ENCODE measurements around the gene SUFU.

Gene SUFU

GRCh38 chr10:102504976-102505300 is 1.2 kb downstream of the SUFU start:
- DNase-seq (ENCODE audit: insufficient read length) (no peak), FAIRE-seq (no peak)
- TF ChIP-seq POLR2AphosphoS5 (IDR thresholded peaks at IDR 0.05; ENCODE audit: low read depth, low read length) (no peak), TAF1 (IDR thresholded peaks at IDR 0.05; ENCODE audit: borderline replicate concordance, low read depth, low read length) (no peak), POLR2A (IDR thresholded peaks at IDR 0.05; ENCODE audit: low read depth, low read length) (no peak)

- TF ChIP-seq POLR2A (IDR thresholded peaks at IDR 0.05; ENCODE audit: low read depth, low read length), result no peak
- TF ChIP-seq POLR2AphosphoS5 (IDR thresholded peaks at IDR 0.05; ENCODE audit: low read depth, low read length), result no peak
- TF ChIP-seq TAF1 (IDR thresholded peaks at IDR 0.05; ENCODE audit: borderline replicate concordance, low read depth, low read length), result no peak
- no peak for DNase-seq (ENCODE audit: insufficient read length)
- FAIRE-seq, result no peak
These were observed 1.8 kb downstream of the SUFU start for GRCh38 chr10:102505462-102506115.

GRCh38 chr10:102507521-102507920 is 3.7 kb downstream of the SUFU start:
- TF ChIP-seq TAF1 (IDR thresholded peaks at IDR 0.05; ENCODE audit: borderline replicate concordance, low read depth, low read length), result no peak
- no peak for FAIRE-seq

GRCh38 chr10:102508506-102508905 is 4.7 kb downstream of the SUFU start:
- no peak for TF ChIP-seq POLR2AphosphoS5 (IDR thresholded peaks at IDR 0.05; ENCODE audit: low read depth, low read length)
- no peak for TF ChIP-seq TAF1 (IDR thresholded peaks at IDR 0.05; ENCODE audit: borderline replicate concordance, low read depth, low read length)
- no peak for TF ChIP-seq POLR2A (IDR thresholded peaks at IDR 0.05; ENCODE audit: low read depth, low read length)
- FAIRE-seq (no peak), DNase-seq (ENCODE audit: insufficient read length) (no peak)

More at GRCh38 chr10:102507521-102507920, 3.7 kb downstream of the SUFU start:
- DNase-seq (ENCODE audit: insufficient read length), result no peak

GRCh38 chr10:102509387-102509786 is 5.6 kb downstream of the SUFU start:
- no peak for FAIRE-seq
- no peak for DNase-seq (ENCODE audit: insufficient read length)
- TF ChIP-seq POLR2AphosphoS5 (IDR thresholded peaks at IDR 0.05; ENCODE audit: low read depth, low read length) (no peak), POLR2A (IDR thresholded peaks at IDR 0.05; ENCODE audit: low read depth, low read length) (no peak), TAF1 (IDR thresholded peaks at IDR 0.05; ENCODE audit: borderline replicate concordance, low read depth, low read length) (no peak)

GRCh38 chr10:102511583-102512274 is 8.0 kb downstream of the SUFU start:
- peak; percentile 88 for FAIRE-seq

GRCh38 chr10:102514487-102515311 is 10.9 kb downstream of the SUFU start:
- DNase-seq (ENCODE audit: insufficient read length), result no peak
- FAIRE-seq, result no peak
- no peak for TF ChIP-seq TAF1 (IDR thresholded peaks at IDR 0.05; ENCODE audit: borderline replicate concordance, low read depth, low read length)

More at GRCh38 chr10:102511583-102512274, 8.0 kb downstream of the SUFU start:
- TF ChIP-seq POLR2A (IDR thresholded peaks at IDR 0.05; ENCODE audit: low read depth, low read length) (no peak), TAF1 (IDR thresholded peaks at IDR 0.05; ENCODE audit: borderline replicate concordance, low read depth, low read length) (no peak), POLR2AphosphoS5 (IDR thresholded peaks at IDR 0.05; ENCODE audit: low read depth, low read length) (no peak)
- peak; percentile 37 for DNase-seq (ENCODE audit: insufficient read length)

GRCh38 chr10:102515724-102516123 is 12.0 kb downstream of the SUFU start:
- FAIRE-seq (no peak), DNase-seq (ENCODE audit: insufficient read length) (no peak)
- no peak for TF ChIP-seq POLR2AphosphoS5 (IDR thresholded peaks at IDR 0.05; ENCODE audit: low read depth, low read length)
- TF ChIP-seq POLR2A (IDR thresholded peaks at IDR 0.05; ENCODE audit: low read depth, low read length), result no peak
- no peak for TF ChIP-seq TAF1 (IDR thresholded peaks at IDR 0.05; ENCODE audit: borderline replicate concordance, low read depth, low read length)

- FAIRE-seq (no peak), DNase-seq (ENCODE audit: insufficient read length) (no peak)
- TF ChIP-seq TAF1 (IDR thresholded peaks at IDR 0.05; ENCODE audit: borderline replicate concordance, low read depth, low read length), result no peak
- no peak for TF ChIP-seq POLR2A (IDR thresholded peaks at IDR 0.05; ENCODE audit: low read depth, low read length)
- TF ChIP-seq POLR2AphosphoS5 (IDR thresholded peaks at IDR 0.05; ENCODE audit: low read depth, low read length), result no peak
These were observed 13.8 kb downstream of the SUFU start for GRCh38 chr10:102517553-102517952.

- FAIRE-seq, result no peak
- DNase-seq (ENCODE audit: insufficient read length), result no peak
- TF ChIP-seq POLR2AphosphoS5 (IDR thresholded peaks at IDR 0.05; ENCODE audit: low read depth, low read length), result no peak
- TF ChIP-seq TAF1 (IDR thresholded peaks at IDR 0.05; ENCODE audit: borderline replicate concordance, low read depth, low read length), result no peak
- TF ChIP-seq POLR2A (IDR thresholded peaks at IDR 0.05; ENCODE audit: low read depth, low read length), result no peak
These were observed 15.6 kb downstream of the SUFU start for GRCh38 chr10:102519246-102519825.

- FAIRE-seq (no peak), DNase-seq (ENCODE audit: insufficient read length) (no peak)
- no peak for TF ChIP-seq TAF1 (IDR thresholded peaks at IDR 0.05; ENCODE audit: borderline replicate concordance, low read depth, low read length)
- no peak for TF ChIP-seq POLR2AphosphoS5 (IDR thresholded peaks at IDR 0.05; ENCODE audit: low read depth, low read length)
- no peak for TF ChIP-seq POLR2A (IDR thresholded peaks at IDR 0.05; ENCODE audit: low read depth, low read length)
These were observed 19.1 kb downstream of the SUFU start for GRCh38 chr10:102522874-102523249.
